IMR-90 (cell line): ENCODE data around the gene RHOH. TPM values are rescaled to one million over a fixed set of nuclear protein-coding genes. Genes with fewer than 3 reads are reported as not detected.
"Not testable (repeated sequence)": the region's sequence is repeated elsewhere in the genome, so short reads cannot be mapped to it uniquely, and the experiment has no call there.

ENCODE experiments used
- ATAC-seq: fragments of 200-7000 bp; cut with Tn5 transposase; 2 replicates; pipeline ENCODE4 v1.9.1; 2020; ENCODE audit warnings: low read depth, mild to moderate bottlenecking, moderate library complexity
- BruUV-seq: library from RNA; stranded (reverse); fragments of 400-500 nt; replicated peaks from 2 replicates; lab custom pipeline; 2021; lab: Mats Ljungman, UMichigan
- CTCF ChIA-PET: fragments of 300-600 bp; formaldehyde crosslinking; extraction: SDS; loops from one replicate; lab custom pipeline; 2021; ENCODE audit warnings: antibody characterized with exemption; lab: Yijun Ruan, JAX
- POLR2A ChIA-PET: fragments of 300-600 bp; sonication (Branson Sonifier 250); formaldehyde crosslinking; loops from one replicate; lab custom pipeline; 2022; ENCODE audit warnings: antibody characterized with exemption; ENCODE audit not compliant: unreplicated experiment; lab: Charles Lee
- DNase-seq: peaks from one replicate; pipeline ENCODE4 v3.0.0; 2013
- H2AFZ ChIP-seq: replicated peaks from 2 replicates; pipeline ENCODE3; 2013; ENCODE audit warnings: low read length, mild to moderate bottlenecking; ENCODE audit not compliant: poor library complexity
- H2AK5ac ChIP-seq: 2 replicates; pipeline ENCODE4 v1.6.1; 2013; ENCODE audit warnings: low read depth, low read length, inconsistent platforms
- H2AK9ac ChIP-seq: replicated peaks from 2 replicates; pipeline ENCODE3; 2013; ENCODE audit warnings: mild to moderate bottlenecking, low read depth, low read length, moderate library complexity; ENCODE audit not compliant: poor library complexity
- H2BK120ac ChIP-seq: 2 replicates; pipeline ENCODE4 v1.6.1; 2013; ENCODE audit warnings: low read depth, low read length, inconsistent platforms
- H2BK15ac ChIP-seq: 3 replicates; pipeline ENCODE4 v1.6.1; 2013; ENCODE audit warnings: low read depth, low read length, inconsistent platforms
- H2BK20ac ChIP-seq: 2 replicates; pipeline ENCODE4 v1.6.1; 2013; ENCODE audit warnings: low read depth, mild to moderate bottlenecking, inconsistent platforms, low read length, moderate library complexity
- H2BK5ac ChIP-seq: 2 replicates; pipeline ENCODE4 v1.6.1; 2013; ENCODE audit warnings: mild to moderate bottlenecking, low read depth, low read length, inconsistent platforms; ENCODE audit not compliant: poor library complexity, severe bottlenecking
- H3K14ac ChIP-seq: replicated peaks from 2 replicates; pipeline ENCODE4 v1.6.1; 2013; ENCODE audit warnings: low read depth, low read length, inconsistent platforms
- H3K18ac ChIP-seq: 2 replicates; pipeline ENCODE4 v1.6.1; 2013; ENCODE audit warnings: low read depth, low read length, control low read depth
- H3K23ac ChIP-seq: 2 replicates; pipeline ENCODE4 v1.6.1; 2013; ENCODE audit warnings: low read depth, low read length, inconsistent platforms
- H3K27ac ChIP-seq: 2 replicates; pipeline ENCODE4 v1.5.1; 2013; ENCODE audit warnings: mild to moderate bottlenecking, control low read depth, low read length; ENCODE audit not compliant: insufficient read depth
- H3K27me3 ChIP-seq: 2 replicates; pipeline ENCODE4 v1.6.1; 2013; ENCODE audit warnings: low read length; ENCODE audit not compliant: control insufficient read depth, insufficient read depth
- H3K36me3 ChIP-seq: 2 replicates; pipeline ENCODE4 v1.6.1; 2013; ENCODE audit warnings: low read length, mixed read lengths; ENCODE audit not compliant: control insufficient read depth, insufficient read depth
- H3K4ac ChIP-seq: 2 replicates; pipeline ENCODE4 v1.6.1; 2013; ENCODE audit warnings: low read depth, low read length, inconsistent platforms
- H3K4me1 ChIP-seq: 2 replicates; pipeline ENCODE4 v1.6.1; 2013; ENCODE audit warnings: low read length, mixed read lengths; ENCODE audit not compliant: control insufficient read depth, insufficient read depth
- H3K4me2 ChIP-seq: 2 replicates; pipeline ENCODE4 v1.6.1; 2013; ENCODE audit warnings: low read depth, mild to moderate bottlenecking, control low read depth, low read length, moderate library complexity
- H3K4me3 ChIP-seq: 2 replicates; pipeline ENCODE4 v1.5.1; 2013; ENCODE audit warnings: low read depth, mild to moderate bottlenecking, control low read depth, low read length, moderate library complexity; ENCODE audit not compliant: insufficient read depth
- H3K56ac ChIP-seq: 2 replicates; pipeline ENCODE4 v1.6.1; 2013; ENCODE audit warnings: low read length, inconsistent platforms; ENCODE audit not compliant: insufficient read depth; ENCODE audit errors: extremely low read depth
- H3K79me1 ChIP-seq, 2 experiments: 2 replicates each; pipeline ENCODE4 v1.6.1; 2013; ENCODE audit warnings: low read length in 2 of 2, inconsistent platforms in 1 of 2, low read depth in 1 of 2
- H3K9ac ChIP-seq: 2 replicates; pipeline ENCODE4 v1.6.1; 2013; ENCODE audit warnings: low read depth, low read length, control low read depth
- H3K9me1 ChIP-seq: 2 replicates; pipeline ENCODE4 v1.6.1; 2013; ENCODE audit warnings: low read length, inconsistent platforms; ENCODE audit not compliant: insufficient read depth
- H3K9me3 ChIP-seq: 2 replicates; pipeline ENCODE4 v1.6.1; 2013; ENCODE audit warnings: low read length; ENCODE audit not compliant: control insufficient read depth, insufficient read depth
- H4K20me1 ChIP-seq: 2 replicates; pipeline ENCODE4 v1.6.1; 2013; ENCODE audit warnings: low read length, inconsistent platforms; ENCODE audit not compliant: insufficient read depth
- H4K5ac ChIP-seq: 2 replicates; pipeline ENCODE4 v1.6.1; 2013; ENCODE audit warnings: mild to moderate bottlenecking, low read depth, low read length, control low read depth
- H4K8ac ChIP-seq, 2 experiments: 2 replicates each; pipeline ENCODE4 v1.6.1; 2013; ENCODE audit warnings: low read depth in 2 of 2, low read length in 2 of 2, control low read depth in 1 of 2, inconsistent platforms in 1 of 2
- H4K91ac ChIP-seq: 2 replicates; pipeline ENCODE4 v1.6.1; 2013; ENCODE audit warnings: low read depth, low read length, inconsistent platforms; ENCODE audit not compliant: insufficient read depth
- CHD1 ChIP-seq: IDR thresholded peaks from 2 replicates; pipeline ENCODE4 v1.6.1; 2012; ENCODE audit warnings: low read depth, low read length, improper control_type of control experiment
- MAFK ChIP-seq: IDR thresholded peaks from 2 replicates; pipeline ENCODE4 v1.6.1; 2012; ENCODE audit warnings: low read depth, low read length, improper control_type of control experiment
- MAZ ChIP-seq: IDR thresholded peaks from 2 replicates; pipeline ENCODE4 v1.6.1; 2012; ENCODE audit warnings: low read depth, mild to moderate bottlenecking, low read length, improper control_type of control experiment, moderate library complexity, borderline replicate concordance
- WGBS, 2 experiments: methylation state at CpG; one replicate each; pipeline versions ENCODE4 v1.1.5 to v1.1.7; 2013; ENCODE audit warnings: missing lambda C conversion rate in 2 of 2; ENCODE audit not compliant: insufficient read length in 1 of 2; ENCODE audit errors: extremely low coverage in 2 of 2; 5-methylcytosine and 5-hydroxymethylcytosine counted together
- dilution Hi-C: fragments of 300-500 bp; cut with HindIII; formaldehyde crosslinking; loops from one replicate; pipeline ENCODE4 v1.14.3; 2018; ENCODE audit warnings: low sequenced_read_pairs; ENCODE audit not compliant: unreplicated experiment
- in situ Hi-C: fragments of 300-500 bp; cut with MboI; formaldehyde crosslinking; loops from 3 replicates; pipeline ENCODE4 v1.14.3; 2019; ENCODE audit warnings: low sequenced_read_pairs, inconsistent platforms, mixed read lengths
- intact Hi-C: fragments of 100-400 bp; cut with micrococcal nuclease; formaldehyde crosslinking; loops from 2 replicates; pipeline ENCODE4 v1.10.0; 2022
- polyA plus RNA-seq, 3 experiments: library from polyadenylated mRNA; depleted of rRNA; stranded (reverse); fragments of >200 nt; gene quantifications; 2 replicates each; pipeline ENCODE4 v1.2.3, GENCODE V29; 2012; ENCODE audit warnings: low replicate concordance in 1 of 3
- total RNA-seq: library from RNA; depleted of rRNA; stranded (reverse); fragments of >200 nt; gene quantifications from 2 replicates; pipeline ENCODE4 v1.2.3, GENCODE V29; 2012

RHOH gene
- total and polyA plus RNA-seq, 2 of the 4 experiments (the other 2 are of a cell fraction): not detected

- no peak for TF ChIP-seq CHD1
- TF ChIP-seq MAZ: no peak
- TF ChIP-seq MAFK: no peak
- Histone ChIP-seq H3K4me2 (no peak overlapping the region), H3K9me1 (no peaks in the 10 kb centered on the region), H2AK5ac (no peak overlapping the region), H3K9me3 (no peaks in the 10 kb centered on the region; the same call in 1 of the 2 replicates), H4K91ac (no peak overlapping the region), H2BK5ac (no peak overlapping the region), H3K9ac (no peak overlapping the region), H2BK20ac (no peak overlapping the region), H3K79me1 (no peaks in the 10 kb centered on the region), H3K27ac (no peak overlapping the region), H3K4me3 (no peak overlapping the region), H3K23ac (no peak overlapping the region), H3K27me3 (peaks cover 12% of the 10 kb centered on the region), H4K8ac (no peak overlapping the region), H2AFZ (peak overlapping the region; percentile 43), H2AK9ac (no peak overlapping the region), H3K36me3 (no peaks in the 10 kb centered on the region), H3K18ac (no peak overlapping the region), H3K4me1 (no peaks in the 10 kb centered on the region), H2BK120ac (no peak overlapping the region), H3K56ac (no peak overlapping the region), H3K4ac (no peak overlapping the region), H3K14ac (no peak overlapping the region), H4K5ac (no peak overlapping the region), H4K20me1 (no peaks in the 10 kb centered on the region), H2BK15ac (no peak overlapping the region)
- intact Hi-C loops (no loop called here), dilution Hi-C loops (no loop called here), in situ Hi-C loops (no loop called here)
- peak; percentile 3 for DNase-seq
- CTCF ChIA-PET: no interaction called here
- ATAC-seq: no peak
- BruUV-seq: no TSS peak
- 47% methylated on average over 4 of the region's 7 CpGs; no CpG with 5 or more reads in 1 of the 2 experiments for WGBS, 2 experiments
- POLR2A ChIA-PET: no interaction called here
Observed at GRCh38 chr4:40289366-40290188, 92.7 kb downstream of the RHOH start.

- H3K56ac ChIP-seq, intact Hi-C loops, H3K36me3 ChIP-seq, BruUV-seq, H2BK120ac ChIP-seq, H2BK5ac ChIP-seq, H4K20me1 ChIP-seq, H3K18ac ChIP-seq, H2BK15ac ChIP-seq, H3K14ac ChIP-seq, H3K79me1 ChIP-seq, H4K5ac ChIP-seq, DNase-seq, H3K23ac ChIP-seq, H2AK9ac ChIP-seq, H2BK20ac ChIP-seq, H3K27me3 ChIP-seq, H2AK5ac ChIP-seq, H3K4me3 ChIP-seq, H3K9me3 ChIP-seq, H3K4ac ChIP-seq, H2AFZ ChIP-seq, H3K27ac ChIP-seq, H3K4me1 ChIP-seq, dilution Hi-C loops, H3K9me1 ChIP-seq, H3K9ac ChIP-seq, H4K91ac ChIP-seq, H4K8ac ChIP-seq, POLR2A ChIA-PET, ATAC-seq, H3K4me2 ChIP-seq, in situ Hi-C loops, CTCF ChIA-PET: not testable (repeated sequence)
- WGBS, 2 experiments: 71% methylated on average over 1 of the region's 2 CpGs; no CpG with 5 or more reads in 1 of the 2 experiments
Observed at GRCh38 chr4:40290611-40291186, 93.9 kb downstream of the RHOH start.
